Left lung (tissue), 10 donors: ENCODE results near the gene DLG2. TPM values are rescaled to one million over a fixed set of nuclear protein-coding genes. Genes with fewer than 3 reads are reported as not detected.

Experiments
- ATAC-seq: fragments of 200-7000 bp; cut with Tn5 transposase; one replicate; pipeline ENCODE4 v1.9.1; 2020; ENCODE audit warnings: moderate library complexity
- DNase-seq, 4 donors: peaks; one replicate each; pipeline ENCODE4 v3.0.0-alpha.2; 2013 to 2020
- H3K27ac ChIP-seq, 2 donors: fragments of 200-600 bp; sonication (generic) in 1 of 2; one replicate each; pipeline versions ENCODE4 v1.5.0 to v1.8.0; 2020 to 2021
- H3K27me3 ChIP-seq, 2 donors: fragments of 200-600 bp; sonication (generic) in 1 of 2; one replicate each; pipeline versions ENCODE4 v1.5.0 to v1.8.0; 2020 to 2021
- H3K36me3 ChIP-seq, 2 donors: fragments of 200-600 bp; sonication (generic) in 1 of 2; one replicate each; pipeline versions ENCODE4 v1.5.0 to v1.8.0; 2020 to 2021
- H3K4me1 ChIP-seq, 2 donors: fragments of 200-600 bp; one replicate each; pipeline ENCODE4 v1.8.0; 2021
- H3K4me3 ChIP-seq, 2 donors: fragments of 200-600 bp; sonication (generic) in 1 of 2; one replicate each; pipeline versions ENCODE4 v1.5.0 to v1.8.0; 2020 to 2021; ENCODE audit warnings: mild to moderate bottlenecking in 1 of 2
- H3K9me3 ChIP-seq, 2 donors: fragments of 200-600 bp; sonication (generic) in 1 of 2; one replicate each; pipeline versions ENCODE4 v1.5.0 to v1.8.0; 2020 to 2021
- CTCF ChIP-seq, 2 donors: fragments of 200-600 bp; sonication (generic) in 1 of 2; IDR thresholded peaks; one replicate each; pipeline versions ENCODE4 v1.5.0 to v1.8.0; 2021; ENCODE audit warnings: antibody characterized with exemption in 2 of 2
- intact Hi-C, 2 donors: fragments of 100-400 bp; cut with DNase I; formaldehyde crosslinking; loops; one replicate each; pipeline versions ENCODE4 v1.11.2 to v1.14.2; 2022
- polyA plus RNA-seq, 6 donors: library from polyadenylated mRNA; unstranded; fragments of 120-200 nt; gene quantifications; one replicate each; pipeline ENCODE4 v1.2.1, GENCODE V29; 2013; ENCODE audit not compliant: insufficient read length in 6 of 6
- total RNA-seq, 2 donors: library from RNA; stranded (reverse); fragmentation: NEBNext Ultra II Directional; extraction: Animal tissue kit (Norgen Biotek cat#: 25700); gene quantifications; one replicate each; pipeline ENCODE4 v1.2.1, GENCODE V29; 2021
- donor health status: DM: no; HTN: yes; CAD: no.
- donor health status: DM: no; HTN: no; CAD: no.

Gene DLG2
- total and polyA plus RNA-seq, 8 donors = 4.5 to 15.0 (median 8.6) TPM

- DNase-seq (peak in 2 of 4 donors; percentile 45 to 59), ATAC-seq (no peak)
- TF ChIP-seq CTCF (IDR thresholded peaks at IDR 0.05) = no peak
- intact Hi-C loops = no loop called here
- no peak overlapping the region for H3K4me3 ChIP-seq
- no peaks in the 10 kb centered on the region for H3K4me1 ChIP-seq
- H3K36me3 ChIP-seq = no peaks in the 10 kb centered on the region
- H3K9me3 ChIP-seq = no peaks in the 10 kb centered on the region
- no peak overlapping the region for H3K27ac ChIP-seq
- H3K27me3 ChIP-seq = no peaks in the 10 kb centered on the region
Observed at GRCh38 chr11:83471831-83472727, 2155.1 kb downstream of the DLG2 start.

GRCh38 chr11:83467837-83468236, 2159.3 kb downstream of the DLG2 start:
- H3K27ac ChIP-seq = no peak overlapping the region
- no peaks in the 10 kb centered on the region for H3K36me3 ChIP-seq
- no peaks in the 10 kb centered on the region for H3K4me1 ChIP-seq
- no peak for TF ChIP-seq CTCF (IDR thresholded peaks at IDR 0.05)
- no peak overlapping the region for H3K4me3 ChIP-seq
- no peak for ATAC-seq
- H3K9me3 ChIP-seq = no peaks in the 10 kb centered on the region
- DNase-seq = no peak
- no peaks in the 10 kb centered on the region for H3K27me3 ChIP-seq
- intact Hi-C loops = no loop called here

DNA sequence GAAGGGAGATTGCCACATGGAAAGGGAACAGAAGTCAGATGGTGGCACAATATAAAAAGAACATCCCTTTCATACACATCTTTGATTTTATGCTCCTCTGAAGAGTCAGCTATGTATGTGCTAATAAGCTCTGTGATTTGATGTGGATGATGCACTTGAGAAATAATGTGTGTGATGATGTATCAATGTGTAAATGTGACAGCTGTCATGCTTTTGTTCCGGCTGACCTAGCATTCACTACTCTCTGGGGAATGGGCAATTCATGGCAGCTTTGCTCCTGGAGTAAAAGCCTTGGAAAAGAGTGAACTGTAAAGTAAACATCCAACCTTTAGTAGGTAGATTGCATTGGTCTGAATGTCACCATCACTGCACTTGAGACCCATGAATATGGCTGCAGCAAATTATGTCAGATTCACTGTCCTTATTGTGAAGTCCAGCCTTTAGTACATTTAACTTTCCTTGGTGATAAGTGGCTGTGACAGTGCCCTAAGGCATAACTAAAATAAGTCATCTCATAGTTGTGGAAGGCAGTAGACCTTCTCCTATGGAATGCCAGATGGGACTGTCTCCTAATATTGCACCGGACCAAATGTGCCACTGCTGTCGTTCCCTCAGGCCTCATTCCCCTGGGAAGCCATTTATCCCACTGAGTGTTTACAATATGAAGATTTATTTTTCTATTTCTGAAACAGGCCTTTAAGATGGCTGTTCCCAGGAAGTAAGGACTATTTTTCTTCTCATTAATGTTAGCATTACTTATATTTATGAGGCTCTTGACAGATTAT, 2162.8 kb downstream of the DLG2 start:
- Histone ChIP-seq H3K4me1 (no peaks in the 10 kb centered on the region), H3K9me3 (no peaks in the 10 kb centered on the region), H3K27me3 (no peaks in the 10 kb centered on the region), H3K4me3 (no peak overlapping the region), H3K36me3 (no peaks in the 10 kb centered on the region), H3K27ac (no peak overlapping the region)
- TF ChIP-seq CTCF (IDR thresholded peaks at IDR 0.05) = no peak
- intact Hi-C loops = no loop called here
- DNase-seq = no peak
- no peak for ATAC-seq

DNA sequence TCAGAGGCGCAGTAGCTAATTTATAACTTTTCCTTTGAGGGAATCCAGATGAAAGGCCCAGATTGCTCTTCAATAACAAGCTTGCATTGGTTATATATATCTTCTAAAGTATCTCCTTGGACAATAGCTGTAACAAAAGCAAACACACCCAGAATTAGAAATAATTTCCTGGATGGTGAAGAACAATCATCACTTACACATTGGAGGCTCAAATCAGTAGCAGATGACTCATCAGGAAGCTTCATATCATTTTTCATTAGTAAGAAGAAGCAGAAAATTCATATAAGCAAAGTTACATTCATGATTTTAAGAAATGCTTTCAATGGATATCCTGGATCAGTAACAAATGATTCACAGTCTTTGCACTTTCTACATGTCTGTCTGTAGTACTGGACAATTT, 2167.3 kb downstream of the DLG2 start:
- TF ChIP-seq CTCF (IDR thresholded peaks at IDR 0.05) = no peak
- Histone ChIP-seq H3K4me1 (no peaks in the 10 kb centered on the region), H3K4me3 (no peak overlapping the region), H3K27me3 (no peaks in the 10 kb centered on the region), H3K27ac (no peak overlapping the region), H3K36me3 (no peaks in the 10 kb centered on the region), H3K9me3 (no peaks in the 10 kb centered on the region)
- ATAC-seq = no peak
- intact Hi-C loops = no loop called here
- DNase-seq = no peak

DNA sequence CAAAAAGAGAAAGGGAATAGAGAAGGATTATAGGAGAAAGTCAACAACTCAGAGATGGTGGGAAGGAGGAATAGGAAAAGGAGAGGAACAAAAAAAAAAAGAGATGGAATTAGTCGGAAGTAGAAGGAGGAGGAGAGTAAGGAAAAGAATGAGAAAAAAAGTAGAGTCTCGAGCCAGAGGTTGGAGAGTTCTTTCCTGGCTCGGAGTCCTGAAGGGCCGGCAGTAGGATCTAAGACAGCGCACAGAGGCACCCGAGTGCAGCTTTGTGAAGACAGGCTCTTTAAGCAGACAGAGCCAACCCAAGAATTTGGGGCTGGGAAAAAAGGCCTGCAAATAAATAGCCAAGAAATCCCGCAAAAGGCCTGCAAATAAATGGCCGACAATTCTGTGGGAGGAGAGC, 2170.6 kb downstream of the DLG2 start:
- ATAC-seq = no peak
- Histone ChIP-seq H3K4me3 (no peak overlapping the region), H3K27ac (no peak overlapping the region), H3K9me3 (no peaks in the 10 kb centered on the region), H3K36me3 (no peaks in the 10 kb centered on the region), H3K4me1 (no peaks in the 10 kb centered on the region), H3K27me3 (no peaks in the 10 kb centered on the region)
- TF ChIP-seq CTCF (IDR thresholded peaks at IDR 0.05) = no peak
- DNase-seq = no peak
- intact Hi-C loops = no loop called here
